HepG2 (cell line): ENCODE measurements around the gene IFNA2. TPM values are rescaled to one million over a fixed set of nuclear protein-coding genes. Genes with fewer than 3 reads are reported as not detected.
A peak's percentile ranks its signal among the peaks of the same experiment; 100 is the strongest.

ENCODE experiments used
- CHCHD3 ChIP-seq: sonication (generic); formaldehyde crosslinking; IDR thresholded peaks from 2 replicates; pipeline ENCODE4 v1.8.0; 2022; ENCODE audit warnings: mild to moderate bottlenecking, missing genetic modification reagents, moderate library complexity
- KLF11 ChIP-seq: IDR thresholded peaks from 2 replicates; pipeline ENCODE4 v1.6.1; 2016; ENCODE audit warnings: missing compliant biosample characterization
- MIXL1 ChIP-seq: IDR thresholded peaks from 2 replicates; pipeline ENCODE4 v1.6.1; 2016
- MXD4 ChIP-seq: IDR thresholded peaks from 2 replicates; pipeline ENCODE4 v1.6.1; 2016; ENCODE audit warnings: mild to moderate bottlenecking, missing biosample characterization, missing genetic modification reagents
- MYC ChIP-seq: sonication (generic); formaldehyde crosslinking; IDR thresholded peaks from 2 replicates; pipeline ENCODE4 v1.9.0; 2021; ENCODE audit warnings: missing genetic modification reagents, borderline replicate concordance
- SMC3 ChIP-seq: IDR thresholded peaks from 2 replicates; pipeline ENCODE4 v1.6.1; 2011; ENCODE audit warnings: low read length, improper control_type of control experiment
- ZKSCAN5 ChIP-seq: sonication (generic); formaldehyde crosslinking; IDR thresholded peaks from 2 replicates; pipeline ENCODE4 v1.5.1; 2020; ENCODE audit warnings: mild to moderate bottlenecking, missing genetic modification reagents
- ZNF737 ChIP-seq: sonication (generic); formaldehyde crosslinking; IDR thresholded peaks from 2 replicates; pipeline ENCODE4 v1.5.0; 2020; ENCODE audit warnings: missing genetic modification reagents, mild to moderate bottlenecking, borderline replicate concordance
- ZNF776 ChIP-seq: sonication (generic); formaldehyde crosslinking; IDR thresholded peaks from 2 replicates; pipeline ENCODE4 v1.4.0; 2020; ENCODE audit warnings: mild to moderate bottlenecking, missing genetic modification reagents
- polyA plus RNA-seq, 8 experiments: library from polyadenylated mRNA; depleted of rRNA in 3 of 8; stranded (reverse) in 7 of 8; unstranded in 1 of 8; fragments of >200 nt; fragmentation: Illumina TruSeq in 4 of 8; extraction: Trizol in 4 of 8; gene quantifications; 2 replicates each; pipeline versions ENCODE4 v1.2.1 to v1.2.3, GENCODE V29; 2011 to 2016; ENCODE audit warnings: low read depth in 4 of 8, missing spikeins in 1 of 8, mixed read lengths in 1 of 8; ENCODE audit not compliant: insufficient read depth in 1 of 8
- total RNA-seq, 5 experiments: library from RNA; depleted of rRNA; stranded (reverse); fragments of >200 nt; fragmentation: Illumina TruSeq; extraction: Trizol; gene quantifications; 2 replicates each; pipeline ENCODE4 v1.2.3, GENCODE V29; 2016; ENCODE audit warnings: low read depth in 1 of 5
- TF ChIP-seq, protein P1 (sequence below): sonication (generic); formaldehyde crosslinking; IDR thresholded peaks from 2 replicates; pipeline ENCODE4 v1.4.0; 2020; ENCODE audit warnings: mild to moderate bottlenecking, low read depth, missing genetic modification reagents
- TF ChIP-seq, protein P2 (sequence below): sonication (generic); formaldehyde crosslinking; IDR thresholded peaks from 2 replicates; pipeline ENCODE4 v1.9.0; 2021; ENCODE audit warnings: mild to moderate bottlenecking, missing genetic modification reagents
- TF ChIP-seq, protein P3 (sequence below): conservative IDR thresholded peaks from 2 replicates; pipeline ENCODE4 v1.6.1; 2018; ENCODE audit warnings: missing genetic modification reagents
- TF ChIP-seq, protein P4 (sequence below): sonication (generic); formaldehyde crosslinking; IDR thresholded peaks from 2 replicates; pipeline ENCODE4 v1.4.0; 2020; ENCODE audit warnings: low read depth, mild to moderate bottlenecking, missing genetic modification reagents
- TF ChIP-seq, protein P5 (sequence below): sonication (generic); formaldehyde crosslinking; IDR thresholded peaks from 2 replicates; pipeline ENCODE4 v1.4.0; 2020; ENCODE audit warnings: missing genetic modification reagents

The IFNA2 gene
- total and polyA plus RNA-seq, 2 of the 13 experiments (the other 11 are each of a cell fraction or from before 2014, with no cell fraction given), result not detected

DNA sequence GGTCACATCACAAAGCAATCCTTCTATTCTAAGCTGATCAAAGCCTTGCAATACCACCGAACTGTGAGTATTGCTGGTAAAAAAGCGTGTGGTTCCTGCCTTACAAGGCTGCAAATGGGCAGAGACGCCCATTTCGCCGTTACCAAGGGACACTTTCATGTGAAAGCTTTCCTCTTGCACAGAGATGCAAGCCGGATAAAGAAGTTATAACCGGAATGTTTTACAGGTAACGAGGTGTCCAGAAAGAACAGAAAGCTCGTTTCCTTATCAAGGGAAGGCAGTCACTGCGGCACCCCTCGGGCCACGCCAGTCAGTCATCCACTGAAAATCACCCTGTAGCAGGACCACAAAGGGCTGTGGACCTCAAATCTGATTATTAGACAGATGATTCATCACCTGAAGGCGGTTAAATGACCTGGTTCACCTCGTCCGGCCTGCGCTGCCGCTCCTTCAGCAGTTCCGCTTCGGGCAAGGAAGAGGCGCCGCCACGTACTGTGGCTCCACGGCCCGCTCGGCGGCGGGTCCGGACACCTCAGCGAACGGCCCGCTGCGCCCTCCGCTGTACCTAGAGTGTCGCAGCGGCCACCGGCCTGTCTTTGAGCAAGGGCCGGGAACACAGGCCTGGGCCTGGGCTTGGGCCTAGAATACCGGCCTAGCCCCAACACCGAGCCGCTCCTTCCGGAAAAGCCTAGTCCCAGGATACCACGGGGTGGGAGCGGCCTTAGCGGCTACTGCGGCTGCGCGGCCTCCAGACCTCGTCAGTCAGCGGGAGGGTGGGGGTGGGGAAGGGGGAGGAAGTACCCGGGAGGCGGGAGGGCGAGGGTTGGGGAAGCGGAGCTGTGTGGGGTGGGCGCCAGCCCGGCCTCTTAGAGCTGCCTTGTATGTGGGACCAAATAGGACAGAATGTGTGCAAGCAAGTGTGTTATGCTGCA, 50.2 kb downstream of the IFNA2 start, which contains the start of gene KLHL9 (continued):
- TF ChIP-seq, protein P1, sequence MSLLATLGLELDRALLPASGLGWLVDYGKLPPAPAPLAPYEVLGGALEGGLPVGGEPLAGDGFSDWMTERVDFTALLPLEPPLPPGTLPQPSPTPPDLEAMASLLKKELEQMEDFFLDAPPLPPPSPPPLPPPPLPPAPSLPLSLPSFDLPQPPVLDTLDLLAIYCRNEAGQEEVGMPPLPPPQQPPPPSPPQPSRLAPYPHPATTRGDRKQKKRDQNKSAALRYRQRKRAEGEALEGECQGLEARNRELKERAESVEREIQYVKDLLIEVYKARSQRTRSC (CRISPR knock-in tag), result 0 out of 2 replicates have a peak, but pooled peaks have one; percentile 41
- TF ChIP-seq KLF11 (CRISPR knock-in tag) (no peak), ZNF737 (CRISPR knock-in tag) (peak; percentile 94; the same call in 1 of the 2 replicates), CHCHD3 (peak; percentile 82; the same call in 1 of the 2 replicates), MIXL1 (no peak), ZNF776 (CRISPR knock-in tag) (peak; percentile 52; the same call in 1 of the 2 replicates), SMC3 (no peak), ZKSCAN5 (CRISPR knock-in tag) (no peak), MYC (CRISPR knock-in tag) (0 out of 2 replicates have a peak, but pooled peaks have one; percentile 54), MXD4 (CRISPR knock-in tag) (peak; percentile 63; the same call in 1 of the 2 replicates)
- TF ChIP-seq, protein P2, sequence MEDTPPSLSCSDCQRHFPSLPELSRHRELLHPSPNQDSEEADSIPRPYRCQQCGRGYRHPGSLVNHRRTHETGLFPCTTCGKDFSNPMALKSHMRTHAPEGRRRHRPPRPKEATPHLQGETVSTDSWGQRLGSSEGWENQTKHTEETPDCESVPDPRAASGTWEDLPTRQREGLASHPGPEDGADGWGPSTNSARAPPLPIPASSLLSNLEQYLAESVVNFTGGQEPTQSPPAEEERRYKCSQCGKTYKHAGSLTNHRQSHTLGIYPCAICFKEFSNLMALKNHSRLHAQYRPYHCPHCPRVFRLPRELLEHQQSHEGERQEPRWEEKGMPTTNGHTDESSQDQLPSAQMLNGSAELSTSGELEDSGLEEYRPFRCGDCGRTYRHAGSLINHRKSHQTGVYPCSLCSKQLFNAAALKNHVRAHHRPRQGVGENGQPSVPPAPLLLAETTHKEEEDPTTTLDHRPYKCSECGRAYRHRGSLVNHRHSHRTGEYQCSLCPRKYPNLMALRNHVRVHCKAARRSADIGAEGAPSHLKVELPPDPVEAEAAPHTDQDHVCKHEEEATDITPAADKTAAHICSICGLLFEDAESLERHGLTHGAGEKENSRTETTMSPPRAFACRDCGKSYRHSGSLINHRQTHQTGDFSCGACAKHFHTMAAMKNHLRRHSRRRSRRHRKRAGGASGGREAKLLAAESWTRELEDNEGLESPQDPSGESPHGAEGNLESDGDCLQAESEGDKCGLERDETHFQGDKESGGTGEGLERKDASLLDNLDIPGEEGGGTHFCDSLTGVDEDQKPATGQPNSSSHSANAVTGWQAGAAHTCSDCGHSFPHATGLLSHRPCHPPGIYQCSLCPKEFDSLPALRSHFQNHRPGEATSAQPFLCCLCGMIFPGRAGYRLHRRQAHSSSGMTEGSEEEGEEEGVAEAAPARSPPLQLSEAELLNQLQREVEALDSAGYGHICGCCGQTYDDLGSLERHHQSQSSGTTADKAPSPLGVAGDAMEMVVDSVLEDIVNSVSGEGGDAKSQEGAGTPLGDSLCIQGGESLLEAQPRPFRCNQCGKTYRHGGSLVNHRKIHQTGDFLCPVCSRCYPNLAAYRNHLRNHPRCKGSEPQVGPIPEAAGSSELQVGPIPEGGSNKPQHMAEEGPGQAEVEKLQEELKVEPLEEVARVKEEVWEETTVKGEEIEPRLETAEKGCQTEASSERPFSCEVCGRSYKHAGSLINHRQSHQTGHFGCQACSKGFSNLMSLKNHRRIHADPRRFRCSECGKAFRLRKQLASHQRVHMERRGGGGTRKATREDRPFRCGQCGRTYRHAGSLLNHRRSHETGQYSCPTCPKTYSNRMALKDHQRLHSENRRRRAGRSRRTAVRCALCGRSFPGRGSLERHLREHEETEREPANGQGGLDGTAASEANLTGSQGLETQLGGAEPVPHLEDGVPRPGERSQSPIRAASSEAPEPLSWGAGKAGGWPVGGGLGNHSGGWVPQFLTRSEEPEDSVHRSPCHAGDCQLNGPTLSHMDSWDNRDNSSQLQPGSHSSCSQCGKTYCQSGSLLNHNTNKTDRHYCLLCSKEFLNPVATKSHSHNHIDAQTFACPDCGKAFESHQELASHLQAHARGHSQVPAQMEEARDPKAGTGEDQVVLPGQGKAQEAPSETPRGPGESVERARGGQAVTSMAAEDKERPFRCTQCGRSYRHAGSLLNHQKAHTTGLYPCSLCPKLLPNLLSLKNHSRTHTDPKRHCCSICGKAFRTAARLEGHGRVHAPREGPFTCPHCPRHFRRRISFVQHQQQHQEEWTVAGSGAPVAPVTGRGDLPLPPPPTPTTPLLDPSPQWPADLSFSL, result no peak
- TF ChIP-seq, protein P3, sequence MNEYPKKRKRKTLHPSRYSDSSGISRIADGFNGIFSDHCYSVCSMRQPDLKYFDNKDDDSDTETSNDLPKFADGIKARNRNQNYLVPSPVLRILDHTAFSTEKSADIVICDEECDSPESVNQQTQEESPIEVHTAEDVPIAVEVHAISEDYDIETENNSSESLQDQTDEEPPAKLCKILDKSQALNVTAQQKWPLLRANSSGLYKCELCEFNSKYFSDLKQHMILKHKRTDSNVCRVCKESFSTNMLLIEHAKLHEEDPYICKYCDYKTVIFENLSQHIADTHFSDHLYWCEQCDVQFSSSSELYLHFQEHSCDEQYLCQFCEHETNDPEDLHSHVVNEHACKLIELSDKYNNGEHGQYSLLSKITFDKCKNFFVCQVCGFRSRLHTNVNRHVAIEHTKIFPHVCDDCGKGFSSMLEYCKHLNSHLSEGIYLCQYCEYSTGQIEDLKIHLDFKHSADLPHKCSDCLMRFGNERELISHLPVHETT (CRISPR knock-in tag), result no peak
- TF ChIP-seq, protein P4, sequence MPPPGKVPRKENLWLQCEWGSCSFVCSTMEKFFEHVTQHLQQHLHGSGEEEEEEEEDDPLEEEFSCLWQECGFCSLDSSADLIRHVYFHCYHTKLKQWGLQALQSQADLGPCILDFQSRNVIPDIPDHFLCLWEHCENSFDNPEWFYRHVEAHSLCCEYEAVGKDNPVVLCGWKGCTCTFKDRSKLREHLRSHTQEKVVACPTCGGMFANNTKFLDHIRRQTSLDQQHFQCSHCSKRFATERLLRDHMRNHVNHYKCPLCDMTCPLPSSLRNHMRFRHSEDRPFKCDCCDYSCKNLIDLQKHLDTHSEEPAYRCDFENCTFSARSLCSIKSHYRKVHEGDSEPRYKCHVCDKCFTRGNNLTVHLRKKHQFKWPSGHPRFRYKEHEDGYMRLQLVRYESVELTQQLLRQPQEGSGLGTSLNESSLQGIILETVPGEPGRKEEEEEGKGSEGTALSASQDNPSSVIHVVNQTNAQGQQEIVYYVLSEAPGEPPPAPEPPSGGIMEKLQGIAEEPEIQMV (CRISPR knock-in tag), result peak; percentile 16; the same call in 1 of the 2 replicates
- TF ChIP-seq, protein P5, sequence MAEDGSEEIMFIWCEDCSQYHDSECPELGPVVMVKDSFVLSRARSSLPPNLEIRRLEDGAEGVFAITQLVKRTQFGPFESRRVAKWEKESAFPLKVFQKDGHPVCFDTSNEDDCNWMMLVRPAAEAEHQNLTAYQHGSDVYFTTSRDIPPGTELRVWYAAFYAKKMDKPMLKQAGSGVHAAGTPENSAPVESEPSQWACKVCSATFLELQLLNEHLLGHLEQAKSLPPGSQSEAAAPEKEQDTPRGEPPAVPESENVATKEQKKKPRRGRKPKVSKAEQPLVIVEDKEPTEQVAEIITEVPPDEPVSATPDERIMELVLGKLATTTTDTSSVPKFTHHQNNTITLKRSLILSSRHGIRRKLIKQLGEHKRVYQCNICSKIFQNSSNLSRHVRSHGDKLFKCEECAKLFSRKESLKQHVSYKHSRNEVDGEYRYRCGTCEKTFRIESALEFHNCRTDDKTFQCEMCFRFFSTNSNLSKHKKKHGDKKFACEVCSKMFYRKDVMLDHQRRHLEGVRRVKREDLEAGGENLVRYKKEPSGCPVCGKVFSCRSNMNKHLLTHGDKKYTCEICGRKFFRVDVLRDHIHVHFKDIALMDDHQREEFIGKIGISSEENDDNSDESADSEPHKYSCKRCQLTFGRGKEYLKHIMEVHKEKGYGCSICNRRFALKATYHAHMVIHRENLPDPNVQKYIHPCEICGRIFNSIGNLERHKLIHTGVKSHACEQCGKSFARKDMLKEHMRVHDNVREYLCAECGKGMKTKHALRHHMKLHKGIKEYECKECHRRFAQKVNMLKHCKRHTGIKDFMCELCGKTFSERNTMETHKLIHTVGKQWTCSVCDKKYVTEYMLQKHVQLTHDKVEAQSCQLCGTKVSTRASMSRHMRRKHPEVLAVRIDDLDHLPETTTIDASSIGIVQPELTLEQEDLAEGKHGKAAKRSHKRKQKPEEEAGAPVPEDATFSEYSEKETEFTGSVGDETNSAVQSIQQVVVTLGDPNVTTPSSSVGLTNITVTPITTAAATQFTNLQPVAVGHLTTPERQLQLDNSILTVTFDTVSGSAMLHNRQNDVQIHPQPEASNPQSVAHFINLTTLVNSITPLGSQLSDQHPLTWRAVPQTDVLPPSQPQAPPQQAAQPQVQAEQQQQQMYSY (CRISPR knock-in tag), result no peak; the same call in 1 of the 2 replicates
